ENCODE measurements around the gene NXN.
"Not testable (repeated sequence)": the region's sequence is repeated elsewhere in the genome, so short reads cannot be mapped to it uniquely, and the experiment has no call there.

NXN gene

DNA sequence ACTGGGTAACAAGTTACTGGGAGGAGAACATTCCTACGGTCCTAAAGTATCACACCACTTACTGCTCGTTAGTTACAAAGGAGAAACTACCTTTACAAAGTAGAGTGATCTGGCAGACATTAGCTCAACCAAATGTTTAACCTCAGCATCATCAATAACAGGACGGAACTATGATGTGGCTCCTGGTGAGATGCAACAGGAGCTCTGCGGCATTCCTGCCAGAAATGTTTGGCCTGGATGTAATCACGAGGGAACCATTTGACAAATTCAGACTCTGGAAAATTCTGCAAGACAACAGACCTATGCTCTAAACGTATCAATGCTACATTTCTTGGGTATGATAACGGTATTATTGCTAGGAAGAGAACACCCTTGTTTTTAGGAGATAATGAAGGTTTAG lies 117.0 kb downstream of the NXN start:
- DNase-seq (ENCODE audit: low read depth), result no peak

DNA sequence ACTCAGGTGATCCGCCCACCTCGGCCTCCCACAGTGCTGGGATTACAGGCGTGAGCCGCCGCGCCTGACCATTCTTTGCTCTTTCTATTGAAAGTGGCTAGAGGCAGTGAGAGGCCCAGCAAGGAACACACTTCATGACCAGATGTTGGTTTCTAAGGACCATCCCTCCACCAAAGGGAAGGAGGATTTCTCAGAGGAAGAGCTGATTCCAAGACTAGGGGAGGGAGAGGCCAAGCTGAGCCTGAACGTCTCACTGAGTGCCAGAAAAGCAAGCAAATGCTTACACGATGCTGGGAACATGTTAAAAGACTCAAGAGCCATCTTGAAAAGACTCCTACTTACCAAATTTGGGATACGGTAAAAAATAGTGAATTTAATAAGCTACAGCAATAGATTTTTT lies 118.2 kb downstream of the NXN start:
- DNase-seq (ENCODE audit: low read depth), result no peak

DNA sequence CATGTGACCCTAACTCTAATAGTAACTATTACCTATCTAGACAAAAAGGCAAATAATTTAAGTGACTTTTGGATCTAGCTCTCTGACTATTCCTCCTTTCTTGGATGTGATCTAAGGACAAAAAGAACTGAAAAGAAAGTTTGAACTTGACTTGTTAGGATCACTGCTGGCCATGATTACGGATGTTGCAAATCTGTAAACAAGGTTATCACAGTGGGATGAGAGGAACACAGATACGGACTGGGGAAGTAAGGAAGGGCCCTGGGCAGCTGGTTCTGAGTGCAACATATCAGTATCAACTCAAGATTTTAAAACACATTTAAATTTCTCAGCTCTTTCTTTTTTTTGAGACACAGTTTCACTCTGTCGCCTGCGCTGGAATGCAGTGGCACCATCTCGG lies 118.8 kb downstream of the NXN start:
- DNase-seq (ENCODE audit: low read depth), result no peak

DNA sequence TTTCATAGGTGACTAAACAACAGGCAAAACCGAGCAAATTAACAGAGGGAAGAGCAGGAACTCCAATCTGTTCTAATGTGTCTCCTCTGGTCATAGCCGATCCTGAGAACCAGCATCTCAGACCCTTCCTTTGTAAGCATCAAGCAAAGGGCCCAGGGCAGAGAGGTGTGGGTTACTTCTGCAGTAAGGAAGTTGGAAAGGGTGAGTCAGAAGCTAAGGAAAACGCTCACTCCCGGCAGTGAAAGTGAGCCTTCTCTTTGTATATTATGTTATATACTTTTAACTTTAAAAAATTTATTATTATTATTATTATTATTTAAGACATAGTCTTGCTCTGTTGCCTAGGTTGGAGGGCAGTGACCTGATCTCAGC lies 119.8 kb downstream of the NXN start:
- no peak for DNase-seq (ENCODE audit: low read depth)

DNA sequence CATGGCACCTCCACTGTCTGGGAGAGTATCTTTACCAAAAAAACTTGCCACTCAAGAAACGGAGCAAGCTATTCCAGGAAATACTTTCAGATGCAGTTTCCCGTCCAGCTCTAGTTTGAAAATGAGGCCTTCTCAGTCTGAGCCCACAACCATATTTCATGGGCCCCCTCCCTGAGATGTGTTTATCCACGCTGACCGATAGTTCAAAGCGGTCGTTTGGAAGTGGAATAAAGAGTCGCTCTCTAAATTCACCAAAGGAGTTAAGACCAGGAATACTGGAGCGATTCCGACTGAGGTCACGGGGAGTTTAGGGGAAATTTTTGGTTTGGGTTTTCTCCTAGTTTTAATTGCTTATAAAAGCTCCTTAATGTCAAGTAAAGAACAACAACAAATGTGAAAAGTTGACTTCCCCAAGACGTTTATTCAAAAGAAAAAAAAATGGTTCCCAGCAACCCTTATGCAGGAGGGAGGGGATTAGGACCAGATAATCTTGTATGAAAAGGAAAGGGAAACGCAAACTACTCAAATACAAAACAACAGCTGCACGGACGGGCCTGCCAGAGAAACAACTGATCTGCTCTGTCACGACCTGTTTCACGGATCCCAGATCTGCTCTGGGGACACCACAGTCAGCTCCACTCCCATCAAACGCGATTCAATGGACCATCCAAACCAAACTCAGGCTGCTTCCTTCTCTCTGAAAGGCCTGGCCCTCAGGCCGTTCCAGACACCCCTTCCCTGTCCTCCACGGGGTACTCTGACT lies 120.3 kb downstream of the NXN start:
- no peak for DNase-seq (ENCODE audit: low read depth)

DNA sequence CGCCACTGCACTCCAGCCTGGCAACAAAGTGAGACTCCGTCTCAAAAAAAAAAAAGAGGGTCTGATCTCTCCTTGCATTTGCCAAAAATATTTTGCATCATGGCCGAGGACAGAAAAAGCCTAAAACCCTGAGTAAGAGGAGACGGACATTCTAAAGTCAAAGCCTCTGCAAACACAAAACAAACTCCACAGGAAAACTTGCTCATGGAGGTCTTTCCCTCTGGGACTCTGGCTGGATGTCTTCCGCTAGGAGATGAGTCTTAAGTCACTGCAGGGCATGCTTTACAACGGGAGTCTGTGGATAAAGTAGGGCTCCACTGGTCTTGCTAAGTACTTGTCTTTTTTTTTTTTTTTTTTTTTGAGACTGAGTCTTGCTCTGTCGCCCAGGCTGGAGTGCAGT lies 123.4 kb downstream of the NXN start:
- no peak for DNase-seq (ENCODE audit: low read depth)

DNA sequence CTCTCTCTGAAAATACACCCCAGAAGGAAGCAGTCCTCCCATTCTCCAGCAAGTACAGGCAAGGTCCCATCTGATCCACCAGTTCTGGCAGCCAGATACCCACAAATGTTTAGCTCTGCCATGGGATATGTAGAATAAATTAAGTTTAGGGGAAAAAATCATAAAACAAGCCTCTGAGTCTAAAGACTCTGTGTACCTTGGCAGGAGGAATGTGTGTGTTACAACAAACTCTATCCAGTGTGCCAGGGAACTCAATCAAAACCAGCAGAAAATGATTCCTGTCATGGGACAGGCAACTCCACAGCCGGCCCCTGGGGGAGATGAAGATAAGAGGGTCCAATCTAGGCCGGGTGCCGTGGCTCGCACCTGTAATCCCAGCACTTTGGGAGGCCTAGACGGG lies 124.0 kb downstream of the NXN start:
- no peak for DNase-seq (ENCODE audit: low read depth)

DNA sequence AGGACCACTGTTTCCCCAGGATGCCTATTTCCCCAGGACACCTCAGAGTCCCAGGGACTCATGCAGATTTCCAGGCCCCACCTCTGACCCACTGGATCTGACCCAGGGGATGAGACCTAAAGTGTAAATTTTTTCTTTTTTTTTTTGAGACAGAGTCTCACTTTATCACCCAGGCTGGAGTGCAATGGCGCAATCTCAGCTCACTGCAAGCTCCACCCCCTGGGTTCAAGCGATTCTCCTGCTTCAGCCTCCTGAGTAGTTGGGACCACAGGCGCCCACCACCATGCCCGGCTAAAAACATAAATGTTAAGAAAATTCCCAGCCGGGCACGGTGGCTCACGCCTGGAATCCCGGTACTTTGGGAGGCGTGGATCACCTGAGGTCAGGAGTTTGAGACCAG lies 126.7 kb downstream of the NXN start:
- not testable (repeated sequence) for DNase-seq (ENCODE audit: low read depth)

DNA sequence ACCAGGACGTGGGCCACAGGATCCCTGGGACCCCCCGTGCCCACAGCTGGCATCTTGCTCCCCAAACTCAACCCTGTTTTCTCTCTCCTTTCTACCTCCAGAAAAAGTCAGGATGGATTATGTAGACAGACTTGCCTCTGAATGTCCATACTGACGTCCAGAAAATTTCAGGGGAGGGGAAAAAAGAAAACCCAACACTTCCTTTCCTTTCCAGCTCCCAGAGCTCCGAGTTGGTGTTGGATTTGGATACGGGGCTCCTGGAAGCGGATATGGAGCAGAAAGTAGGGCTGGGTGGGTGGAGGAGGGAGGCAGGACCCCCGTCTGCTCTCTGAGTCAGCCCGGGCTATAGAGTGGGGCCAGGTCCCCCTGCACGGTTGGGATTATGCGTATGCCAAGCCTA lies 127.2 kb downstream of the NXN start:
- no peak for DNase-seq (ENCODE audit: low read depth)

DNA sequence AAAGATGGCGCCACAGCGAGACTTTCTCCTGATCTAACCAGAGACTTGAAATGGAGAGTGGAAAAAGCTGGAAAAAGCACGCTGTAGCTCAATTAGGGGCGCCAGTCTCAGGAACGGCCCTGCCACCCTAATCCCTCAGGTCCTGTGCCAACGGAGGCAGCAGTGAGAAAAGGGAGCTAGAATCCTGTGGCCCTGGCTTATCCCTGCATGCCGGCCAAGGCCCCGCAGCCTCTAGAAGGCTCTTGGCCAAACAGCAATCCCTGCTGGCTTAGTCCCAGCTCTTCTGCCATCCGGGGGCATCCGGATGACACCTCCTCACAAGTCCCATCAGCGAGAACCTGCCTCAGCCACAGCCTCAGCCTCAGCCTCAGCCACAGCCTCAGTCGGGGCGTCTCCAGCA lies 127.7 kb downstream of the NXN start:
- DNase-seq (ENCODE audit: low read depth), result no peak

DNA sequence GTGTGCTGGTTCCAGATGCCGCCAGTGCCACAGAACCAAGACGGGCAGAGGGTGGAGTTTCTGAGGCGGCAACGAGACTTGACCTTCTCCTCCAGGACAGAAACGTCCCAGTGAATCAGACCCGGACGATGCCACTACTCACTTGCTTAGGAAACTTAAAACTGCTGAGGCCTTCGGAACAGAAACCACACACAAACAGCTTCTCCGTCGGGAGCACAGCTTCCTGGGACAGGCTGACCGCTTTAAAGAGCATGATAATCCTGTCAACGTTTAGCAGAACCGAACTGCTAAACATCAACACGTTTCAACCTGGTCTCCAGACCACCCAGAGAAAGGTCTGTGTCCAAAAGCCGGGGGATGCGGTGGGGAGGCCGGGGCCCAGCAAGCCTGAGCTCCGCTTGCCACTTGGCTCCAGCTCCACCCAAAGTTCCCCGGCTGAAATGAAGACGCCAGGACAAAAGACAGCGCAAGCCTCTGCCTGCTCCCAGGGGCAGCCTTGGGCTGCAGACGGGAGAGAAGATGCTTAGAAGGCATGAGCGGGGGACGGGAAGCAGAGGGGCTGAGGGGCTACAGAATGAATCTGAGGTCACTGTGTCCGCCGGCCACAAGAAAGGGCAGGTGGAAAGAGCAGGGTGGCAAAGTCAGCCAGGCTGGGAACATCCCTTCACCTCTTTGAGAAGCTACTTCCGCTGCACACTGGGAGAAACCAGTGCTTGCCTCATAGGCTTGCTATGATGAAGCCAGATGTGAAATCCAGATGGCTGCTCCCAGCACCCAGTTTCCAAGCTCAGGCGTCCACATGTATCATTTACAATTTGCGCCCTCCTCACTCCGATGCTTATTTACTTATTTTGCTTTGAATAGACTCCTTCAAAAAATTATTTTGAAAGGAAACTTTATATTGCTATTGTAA lies 128.5 kb downstream of the NXN start:
- no peak for DNase-seq (ENCODE audit: low read depth)

DNA sequence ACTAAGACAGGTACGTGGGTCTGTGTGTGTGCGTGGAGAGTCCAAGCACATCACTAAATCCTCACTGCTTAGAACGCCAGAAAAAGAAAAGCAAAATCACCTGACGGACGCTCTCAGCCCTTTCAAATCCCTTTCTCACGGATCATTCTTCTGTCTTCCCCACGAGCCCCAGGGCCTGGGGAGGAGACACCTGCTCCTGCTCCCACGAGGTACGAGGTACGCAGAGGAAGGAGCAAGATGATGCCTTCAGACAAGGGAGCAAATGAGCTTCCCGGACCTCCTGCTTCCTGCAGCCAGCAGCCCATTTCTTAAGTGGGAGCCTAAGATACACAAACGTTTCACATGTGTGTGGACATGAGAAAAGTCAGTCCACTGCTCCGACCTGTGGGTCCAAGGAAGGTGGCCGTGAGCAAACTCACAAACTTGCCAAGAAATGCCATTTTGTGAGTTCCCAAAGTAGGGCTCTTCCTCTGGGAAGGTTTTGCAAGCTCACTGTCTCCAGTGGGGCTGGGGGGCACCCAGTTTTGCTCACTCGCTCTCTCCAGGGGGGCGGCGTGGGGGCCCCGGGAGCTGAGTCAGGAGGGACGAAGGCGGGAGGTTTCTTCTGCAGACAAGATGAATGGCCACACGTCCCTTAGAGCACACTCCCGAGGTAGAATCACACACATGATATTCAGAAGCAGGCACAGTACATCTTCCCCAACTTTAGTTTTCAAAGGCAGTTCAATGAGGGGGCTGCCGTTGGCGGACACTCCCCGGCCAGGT lies 129.3 kb downstream of the NXN start:
- DNase-seq (ENCODE audit: low read depth), result no peak

DNA sequence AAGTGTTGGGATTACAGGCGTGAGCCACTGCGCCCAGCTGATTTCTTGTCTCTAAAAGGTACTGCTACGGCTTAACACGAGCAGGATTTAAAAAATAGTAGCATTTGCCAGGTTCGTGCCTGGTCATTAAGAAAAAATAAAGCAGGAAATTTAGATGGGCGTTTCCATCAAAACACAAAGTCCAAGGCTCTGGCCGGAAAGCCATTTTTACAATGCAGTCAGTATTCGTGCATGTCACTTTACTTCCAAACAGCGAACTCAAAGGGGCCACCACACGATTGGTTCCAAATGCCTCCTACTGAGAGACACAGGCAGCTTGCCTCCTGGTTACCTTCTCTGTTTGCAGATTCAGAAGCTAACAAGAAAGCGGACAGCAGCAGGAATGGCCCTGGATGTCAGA lies 131.2 kb downstream of the NXN start:
- no peak for DNase-seq (ENCODE audit: low read depth)

DNA sequence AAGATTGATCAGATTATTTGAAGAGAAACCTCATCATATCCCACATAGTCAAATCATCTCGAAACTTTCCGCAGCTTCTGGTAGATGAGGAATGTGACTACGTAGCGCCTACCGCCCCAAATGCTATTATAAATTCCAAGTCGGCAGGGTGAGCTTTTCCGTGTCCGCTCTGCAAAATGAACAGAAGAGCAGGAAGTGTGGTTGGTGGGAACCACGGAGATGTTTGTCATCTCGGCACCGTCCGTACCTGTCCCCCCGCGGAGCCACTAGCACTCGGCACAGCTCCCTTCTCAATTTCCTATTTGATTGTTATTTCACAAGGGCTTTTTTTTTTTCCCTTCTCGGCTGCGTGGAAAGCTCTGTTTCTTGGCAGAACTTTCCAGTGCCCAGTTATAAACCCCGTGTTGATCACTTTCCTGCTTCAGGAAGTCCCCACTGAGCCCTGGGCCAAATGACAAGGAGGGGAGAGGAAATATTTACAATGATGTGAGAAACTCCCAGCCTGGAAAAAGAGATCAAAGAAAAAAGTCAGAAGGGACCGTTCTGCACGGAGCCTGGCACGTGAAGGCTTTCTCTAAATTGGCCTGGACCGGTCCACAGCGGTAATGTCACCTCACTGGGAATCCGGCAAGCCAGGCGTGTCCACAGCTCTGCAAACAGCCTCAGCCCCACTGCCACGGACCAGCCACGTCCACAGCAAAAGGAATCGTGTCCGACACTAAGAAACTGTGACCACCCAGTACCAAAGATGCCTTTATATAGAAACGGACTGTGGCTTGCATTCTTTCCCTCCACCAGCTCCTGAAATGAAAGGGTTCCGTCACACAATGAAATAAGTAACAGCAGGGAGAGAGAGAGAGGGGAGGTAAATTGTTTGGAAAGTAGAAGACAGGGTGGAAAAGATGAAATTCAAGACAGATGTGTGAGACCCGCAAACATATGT lies 132.4 kb downstream of the NXN start:
- no peak for DNase-seq (ENCODE audit: low read depth)

DNA sequence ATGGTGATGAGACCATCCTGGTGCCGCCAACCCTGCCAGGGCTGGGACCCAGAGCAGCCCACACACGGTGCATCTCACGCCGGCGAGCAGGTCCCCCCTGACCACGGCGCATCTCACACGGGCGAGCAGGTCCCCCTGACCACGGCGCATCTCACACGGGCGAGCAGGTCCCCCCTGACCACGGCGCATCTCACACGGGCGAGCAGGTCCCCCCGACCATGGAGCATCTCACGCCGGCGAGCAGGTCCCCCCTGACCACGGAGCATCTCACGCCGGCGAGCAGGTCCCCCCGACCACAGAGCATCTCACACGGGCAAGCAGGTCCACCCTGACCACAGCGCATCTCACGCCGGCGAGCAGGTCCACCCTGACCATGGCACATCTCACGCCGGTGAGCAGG lies 138.3 kb downstream of the NXN start:
- no peak for DNase-seq (ENCODE audit: low read depth)

DNA sequence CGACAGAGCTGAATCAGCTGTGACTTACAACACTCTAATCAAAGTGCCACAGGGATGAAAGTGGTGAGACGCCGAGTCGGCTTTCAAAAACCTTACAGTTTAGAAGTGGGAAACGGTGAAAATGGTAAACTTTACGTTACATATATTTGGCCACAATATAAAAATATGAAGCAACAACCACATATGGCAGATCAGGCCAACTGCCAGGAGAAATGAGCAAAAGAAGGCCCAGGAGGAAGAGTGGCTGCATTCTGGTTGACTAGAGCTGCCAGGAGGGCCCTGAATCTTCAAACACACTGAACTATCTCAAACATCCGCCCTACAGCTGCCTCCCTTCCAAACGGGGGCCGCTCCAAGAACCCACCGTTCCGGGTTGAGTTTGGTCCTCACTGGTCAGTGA lies 141.1 kb downstream of the NXN start:
- no peak for DNase-seq (ENCODE audit: low read depth)

DNA sequence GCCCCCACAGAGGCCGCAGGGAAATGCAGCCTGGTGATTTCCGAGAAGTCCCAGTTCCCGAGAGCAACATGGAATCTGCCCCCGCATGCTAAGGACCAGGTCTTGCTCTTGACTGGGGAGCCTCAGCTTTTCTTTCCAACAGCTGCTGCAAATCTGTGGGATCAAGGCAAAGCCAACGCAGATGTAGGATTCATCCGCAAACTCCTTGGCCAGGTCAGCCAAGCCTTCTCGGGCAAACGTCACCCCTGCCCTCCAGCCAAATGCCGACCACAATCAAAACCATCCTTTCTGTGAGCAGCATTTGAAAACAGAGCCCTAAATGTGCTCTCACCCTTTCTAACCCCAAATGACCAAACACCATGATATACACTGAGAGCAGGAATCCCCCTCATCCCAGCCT lies 143.4 kb downstream of the NXN start:
- DNase-seq (ENCODE audit: low read depth), result no peak

DNA sequence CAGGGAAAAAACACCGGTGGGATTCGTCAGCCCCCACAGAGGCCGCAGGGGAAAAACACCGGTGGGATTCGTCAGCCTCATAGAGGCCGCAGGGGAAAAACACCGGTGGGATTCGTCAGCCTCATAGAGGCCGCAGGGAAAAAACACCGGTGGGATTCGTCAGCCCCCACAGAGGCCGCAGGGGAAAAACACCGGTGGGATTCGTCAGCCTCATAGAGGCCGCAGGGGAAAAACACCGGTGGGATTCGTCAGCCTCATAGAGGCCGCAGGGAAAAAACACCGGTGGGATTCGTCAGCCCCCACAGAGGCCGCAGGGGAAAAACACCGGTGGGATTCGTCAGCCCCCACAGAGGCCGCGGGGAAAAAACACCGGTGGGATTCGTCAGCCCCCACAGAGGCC lies 143.9 kb downstream of the NXN start:
- DNase-seq (ENCODE audit: low read depth), result not testable (repeated sequence)

DNA sequence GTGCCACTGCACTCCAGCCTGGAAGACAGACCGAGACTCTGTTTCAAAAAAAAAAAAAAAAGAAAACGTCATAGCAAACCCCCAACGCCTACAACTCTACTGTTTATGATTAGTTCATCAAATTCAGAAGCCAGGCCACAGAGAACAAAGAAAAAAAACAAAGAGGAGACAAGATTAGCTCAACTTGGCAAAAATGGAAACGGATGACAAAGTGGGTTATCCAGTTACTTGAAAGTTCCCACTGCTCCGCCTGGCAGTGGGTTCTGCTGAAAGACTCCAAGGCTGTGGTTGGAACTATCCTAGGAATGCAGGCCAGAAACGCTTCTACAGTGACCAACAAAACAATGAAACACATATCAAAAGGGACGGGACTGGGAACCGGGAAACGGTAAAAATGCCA lies 144.3 kb downstream of the NXN start:
- DNase-seq (ENCODE audit: low read depth), result no peak

DNA sequence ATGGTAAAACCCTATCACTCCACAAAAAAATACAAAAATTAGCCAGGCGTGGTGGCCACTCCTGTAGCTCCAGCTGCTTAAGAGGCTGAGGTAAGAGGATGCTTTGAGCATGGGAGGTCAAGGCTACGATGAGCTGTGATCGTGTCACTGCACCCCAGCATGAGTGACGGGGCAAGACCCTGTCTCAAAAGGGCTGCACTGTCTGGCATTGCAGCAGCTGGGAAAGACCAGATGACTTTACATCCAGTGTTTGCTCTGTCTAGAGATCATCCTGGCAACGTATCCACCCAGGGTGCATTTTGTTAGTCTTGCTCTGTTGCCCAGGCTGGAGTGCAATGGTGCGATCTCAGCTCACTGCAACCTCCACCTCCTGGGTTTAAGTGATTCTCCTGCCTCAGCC lies 145.4 kb downstream of the NXN start:
- no peak for DNase-seq (ENCODE audit: low read depth)

DNA sequence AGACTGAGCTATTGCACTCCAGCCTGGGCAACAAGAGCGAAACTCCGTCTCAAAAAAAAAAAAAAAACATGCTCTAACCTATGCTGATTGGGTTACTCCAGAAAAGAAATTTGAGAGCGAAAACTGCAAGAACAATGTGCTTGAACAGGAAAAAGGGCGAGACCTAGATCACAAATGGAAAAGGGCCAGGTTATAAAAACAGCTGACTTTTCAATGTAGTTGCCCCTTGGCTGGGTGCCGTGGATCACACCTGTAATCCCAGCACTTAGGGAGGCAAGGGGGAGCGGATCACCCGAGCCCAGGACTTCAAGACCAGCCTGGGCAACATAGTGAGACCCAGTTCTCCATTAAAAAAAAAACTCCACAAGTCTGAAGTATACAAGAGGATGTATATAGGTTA lies 148.6 kb downstream of the NXN start:
- DNase-seq (ENCODE audit: low read depth), result no peak

DNA sequence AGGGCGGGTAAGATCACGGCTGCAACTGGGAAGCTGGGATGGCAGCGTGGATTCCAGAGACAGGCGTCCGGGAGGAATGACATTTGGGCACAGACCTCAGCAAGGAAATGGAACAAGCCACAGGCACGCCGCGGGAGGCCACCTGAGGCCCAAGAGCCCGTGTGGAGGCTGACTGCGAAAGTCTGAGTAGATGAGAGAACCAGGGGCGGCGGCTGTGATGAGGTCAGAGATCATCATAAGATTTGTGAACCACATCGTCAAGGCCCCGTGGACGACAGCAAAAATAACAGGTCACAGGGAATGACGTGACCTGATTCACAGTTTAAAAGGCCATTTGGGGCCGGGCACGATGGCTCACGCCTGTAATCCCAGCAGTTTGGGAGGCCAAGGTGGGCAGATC lies 149.2 kb downstream of the NXN start:
- DNase-seq (ENCODE audit: low read depth), result no peak

Measured in stimulated activated CD8-positive, alpha-beta memory T cell treated with anti-CD3 and anti-CD28 coated beads, Interleukin-4, amount 100 ng/mL, for 24 hours (primary cell).